C4-2B (cell line): ENCODE measurements around the gene UBL4B.

ENCODE experiments used
- H3K27ac ChIP-seq: fragments of 450-650 bp; 2 replicates; pipeline ENCODE4 v1.5.1; 2017
- ZFX ChIP-seq: fragments of 450-650 bp; IDR thresholded peaks from 2 replicates; pipeline ENCODE4 v1.6.1; 2017
- TF ChIP-seq, protein P1 (sequence below): fragments of 450-650 bp; conservative IDR thresholded peaks from 2 replicates; pipeline ENCODE4 v1.5.1; 2017; ENCODE audit warnings: mild to moderate bottlenecking

Gene UBL4B

GRCh38 chr1:110160538-110161100 lies 48.4 kb downstream of the UBL4B start:
- H3K27ac ChIP-seq, result no peak overlapping the region
- TF ChIP-seq ZFX, result no peak
- TF ChIP-seq, protein P1, sequence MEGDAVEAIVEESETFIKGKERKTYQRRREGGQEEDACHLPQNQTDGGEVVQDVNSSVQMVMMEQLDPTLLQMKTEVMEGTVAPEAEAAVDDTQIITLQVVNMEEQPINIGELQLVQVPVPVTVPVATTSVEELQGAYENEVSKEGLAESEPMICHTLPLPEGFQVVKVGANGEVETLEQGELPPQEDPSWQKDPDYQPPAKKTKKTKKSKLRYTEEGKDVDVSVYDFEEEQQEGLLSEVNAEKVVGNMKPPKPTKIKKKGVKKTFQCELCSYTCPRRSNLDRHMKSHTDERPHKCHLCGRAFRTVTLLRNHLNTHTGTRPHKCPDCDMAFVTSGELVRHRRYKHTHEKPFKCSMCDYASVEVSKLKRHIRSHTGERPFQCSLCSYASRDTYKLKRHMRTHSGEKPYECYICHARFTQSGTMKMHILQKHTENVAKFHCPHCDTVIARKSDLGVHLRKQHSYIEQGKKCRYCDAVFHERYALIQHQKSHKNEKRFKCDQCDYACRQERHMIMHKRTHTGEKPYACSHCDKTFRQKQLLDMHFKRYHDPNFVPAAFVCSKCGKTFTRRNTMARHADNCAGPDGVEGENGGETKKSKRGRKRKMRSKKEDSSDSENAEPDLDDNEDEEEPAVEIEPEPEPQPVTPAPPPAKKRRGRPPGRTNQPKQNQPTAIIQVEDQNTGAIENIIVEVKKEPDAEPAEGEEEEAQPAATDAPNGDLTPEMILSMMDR, result no peak

- TF ChIP-seq, protein P1, result no peak
- no peak for TF ChIP-seq ZFX
- no peak overlapping the region for H3K27ac ChIP-seq
Observed at GRCh38 chr1:110161165-110161564, 48.9 kb downstream of the UBL4B start.

- no peak overlapping the region for H3K27ac ChIP-seq
- TF ChIP-seq, protein P1, result no peak
- TF ChIP-seq ZFX, result no peak
Observed at GRCh38 chr1:110161849-110162248, 49.6 kb downstream of the UBL4B start.
